ENCODE data around the gene RTKN2.

- TF ChIP-seq CTCF (IDR thresholded peaks at IDR 0.05) (no peak), EZH2 (IDR thresholded peaks at IDR 0.05; ENCODE audit: borderline replicate concordance, insufficient read depth, low read depth, low read length, poor library complexity, severe bottlenecking) (no peak)
These were observed 90.1 kb downstream of the RTKN2 start for GRCh38 chr10:62178568-62178967.
